Activated naive CD8-positive, alpha-beta T cell treated with anti-CD3 and anti-CD28 coated beads for 36 hours (primary cell): ENCODE data around the gene FOXJ2. TPM values are rescaled to one million over a fixed set of nuclear protein-coding genes. Genes with fewer than 3 reads are reported as not detected.
A peak's percentile ranks its signal among the peaks of the same experiment; 100 is the strongest.
"Not testable (repeated sequence)": the region's sequence is repeated elsewhere in the genome, so short reads cannot be mapped to it uniquely, and the experiment has no call there.

Source experiments
- DNase-seq: peaks from one replicate; pipeline ENCODE4 v3.0.0; 2021
- H3K27ac Mint-ChIP-seq: one replicate; pipeline ENCODE4 v1.8.0; 2022; ENCODE audit warnings: mild to moderate bottlenecking, moderate library complexity, mixed read lengths
- H3K27me3 Mint-ChIP-seq: one replicate; pipeline ENCODE4 v1.8.0; 2022; ENCODE audit warnings: mild to moderate bottlenecking, mixed read lengths
- H3K36me3 Mint-ChIP-seq: one replicate; pipeline ENCODE4 v1.8.0; 2021; ENCODE audit warnings: mild to moderate bottlenecking, mixed read lengths
- H3K4me1 Mint-ChIP-seq: one replicate; pipeline ENCODE4 v1.8.0; 2021; ENCODE audit warnings: mixed read lengths
- H3K4me3 Mint-ChIP-seq: one replicate; pipeline ENCODE4 v1.8.0; 2022; ENCODE audit warnings: mild to moderate bottlenecking, moderate library complexity, mixed read lengths
- H3K9me3 Mint-ChIP-seq: one replicate; pipeline ENCODE4 v1.8.0; 2022; ENCODE audit warnings: mixed read lengths
- total RNA-seq, 2 experiments: library from RNA; stranded (reverse); gene quantifications; one replicate each; pipeline ENCODE4 v1.2.3, GENCODE V29; 2021

FOXJ2 gene
- total RNA-seq, 2 experiments from 2014 or later = 15.5 to 15.9 TPM

GRCh38 chr12:8071820-8072219, 39.3 kb downstream of the FOXJ2 start:
- H3K4me1 Mint-ChIP-seq = peaks cover 17% of the 10 kb centered on the region
- H3K4me3 Mint-ChIP-seq, H3K9me3 Mint-ChIP-seq: not testable (repeated sequence)

GRCh38 chr12:8075935-8076334, 43.4 kb downstream of the FOXJ2 start:
- DNase-seq = no peak
- Mint-ChIP-seq H3K36me3 (no peaks in the 10 kb centered on the region), H3K4me1 (peaks cover 35% of the 10 kb centered on the region), H3K27ac (no peak overlapping the region), H3K9me3 (no peaks in the 10 kb centered on the region), H3K27me3 (no peaks in the 10 kb centered on the region), H3K4me3 (no peak overlapping the region)

More at GRCh38 chr12:8071820-8072219, 39.3 kb downstream of the FOXJ2 start:
- not testable (repeated sequence) for H3K36me3 Mint-ChIP-seq, H3K27ac Mint-ChIP-seq, H3K27me3 Mint-ChIP-seq, DNase-seq

GRCh38 chr12:8076366-8076765, 43.9 kb downstream of the FOXJ2 start:
- H3K9me3 Mint-ChIP-seq = no peaks in the 10 kb centered on the region
- no peak overlapping the region for H3K27ac Mint-ChIP-seq
- no peak for DNase-seq
- H3K36me3 Mint-ChIP-seq = no peaks in the 10 kb centered on the region
- H3K27me3 Mint-ChIP-seq = no peaks in the 10 kb centered on the region
- peaks cover 39% of the 10 kb centered on the region for H3K4me1 Mint-ChIP-seq
- no peak overlapping the region for H3K4me3 Mint-ChIP-seq

- no peaks in the 10 kb centered on the region for H3K36me3 Mint-ChIP-seq
- H3K9me3 Mint-ChIP-seq = no peaks in the 10 kb centered on the region
- H3K4me3 Mint-ChIP-seq = no peak overlapping the region
- no peak overlapping the region for H3K27ac Mint-ChIP-seq
- H3K27me3 Mint-ChIP-seq = no peaks in the 10 kb centered on the region
- no peak for DNase-seq
- peaks cover 39% of the 10 kb centered on the region for H3K4me1 Mint-ChIP-seq
These were observed 44.7 kb downstream of the FOXJ2 start for GRCh38 chr12:8077207-8077606.

GRCh38 chr12:8078398-8078797, 45.9 kb downstream of the FOXJ2 start:
- Mint-ChIP-seq H3K36me3 (peaks cover 5% of the 10 kb centered on the region), H3K9me3 (no peaks in the 10 kb centered on the region), H3K27ac (peak overlapping the region; percentile 76), H3K4me1 (peaks cover 42% of the 10 kb centered on the region), H3K4me3 (no peak overlapping the region), H3K27me3 (no peaks in the 10 kb centered on the region)
- peak; percentile 61 for DNase-seq

GRCh38 chr12:8078916-8079315, 46.4 kb downstream of the FOXJ2 start:
- Mint-ChIP-seq H3K4me1 (peaks cover 47% of the 10 kb centered on the region), H3K36me3 (peaks cover 6% of the 10 kb centered on the region), H3K27ac (peak overlapping the region; percentile 76), H3K9me3 (no peaks in the 10 kb centered on the region), H3K4me3 (no peak overlapping the region), H3K27me3 (no peaks in the 10 kb centered on the region)
- DNase-seq = no peak

- H3K36me3 Mint-ChIP-seq = peaks cover 15% of the 10 kb centered on the region
- H3K4me1 Mint-ChIP-seq = peaks cover 56% of the 10 kb centered on the region
- peak overlapping the region; percentile 100 for H3K4me3 Mint-ChIP-seq
- no peaks in the 10 kb centered on the region for H3K27me3 Mint-ChIP-seq
- DNase-seq = no peak
- no peaks in the 10 kb centered on the region for H3K9me3 Mint-ChIP-seq
- H3K27ac Mint-ChIP-seq = peak overlapping the region; percentile 97
These were observed 47.6 kb downstream of the FOXJ2 start for GRCh38 chr12:8080120-8080519.

GRCh38 chr12:8081251-8081920, 48.9 kb downstream of the FOXJ2 start:
- peaks cover 59% of the 10 kb centered on the region for H3K4me1 Mint-ChIP-seq
- H3K27ac Mint-ChIP-seq = peak overlapping the region; percentile 97
- peaks cover 2% of the 10 kb centered on the region for H3K9me3 Mint-ChIP-seq
- DNase-seq = peak; percentile 38
- H3K36me3 Mint-ChIP-seq = peaks cover 20% of the 10 kb centered on the region
- peak overlapping the region; percentile 100 for H3K4me3 Mint-ChIP-seq
- H3K27me3 Mint-ChIP-seq = no peaks in the 10 kb centered on the region

- no peaks in the 10 kb centered on the region for H3K27me3 Mint-ChIP-seq
- no peak for DNase-seq
- peak overlapping the region; percentile 100 for H3K4me3 Mint-ChIP-seq
- peak overlapping the region; percentile 97 for H3K27ac Mint-ChIP-seq
- peaks cover 58% of the 10 kb centered on the region for H3K4me1 Mint-ChIP-seq
- H3K9me3 Mint-ChIP-seq = peaks cover 3% of the 10 kb centered on the region
- H3K36me3 Mint-ChIP-seq = peaks cover 23% of the 10 kb centered on the region
These were observed 50.2 kb downstream of the FOXJ2 start for GRCh38 chr12:8082808-8083100.

GRCh38 chr12:8084351-8084750, 51.8 kb downstream of the FOXJ2 start:
- not testable (repeated sequence) for H3K9me3 Mint-ChIP-seq, H3K27me3 Mint-ChIP-seq
- Mint-ChIP-seq H3K27ac (peak overlapping the region; percentile 97), H3K36me3 (peaks cover 29% of the 10 kb centered on the region), H3K4me3 (peak overlapping the region; percentile 100), H3K4me1 (peaks cover 58% of the 10 kb centered on the region)
- DNase-seq = peak; percentile 35

GRCh38 chr12:8087666-8088065, 55.1 kb downstream of the FOXJ2 start:
- peak overlapping the region; percentile 71 for H3K4me3 Mint-ChIP-seq
- peak overlapping the region; percentile 84 for H3K27ac Mint-ChIP-seq
- no peak for DNase-seq
- H3K9me3 Mint-ChIP-seq = peaks cover 3% of the 10 kb centered on the region
- H3K36me3 Mint-ChIP-seq = peaks cover 39% of the 10 kb centered on the region
- H3K4me1 Mint-ChIP-seq = peaks cover 42% of the 10 kb centered on the region
- H3K27me3 Mint-ChIP-seq = no peaks in the 10 kb centered on the region

GRCh38 chr12:8088574-8088973, 56.1 kb downstream of the FOXJ2 start:
- Mint-ChIP-seq H3K27ac (peak overlapping the region; percentile 84), H3K4me1 (peaks cover 38% of the 10 kb centered on the region), H3K36me3 (peaks cover 42% of the 10 kb centered on the region), H3K4me3 (peak overlapping the region; percentile 71), H3K9me3 (peaks cover 3% of the 10 kb centered on the region), H3K27me3 (no peaks in the 10 kb centered on the region)
- DNase-seq = peak; percentile 19

GRCh38 chr12:8089277-8089676, 56.8 kb downstream of the FOXJ2 start:
- H3K4me1 Mint-ChIP-seq = peaks cover 31% of the 10 kb centered on the region
- peak overlapping the region; percentile 84 for H3K27ac Mint-ChIP-seq
- peaks cover 38% of the 10 kb centered on the region for H3K36me3 Mint-ChIP-seq

GRCh38 chr12:8089716-8090115, 57.2 kb downstream of the FOXJ2 start:
- Mint-ChIP-seq H3K9me3 (peaks cover 3% of the 10 kb centered on the region), H3K36me3 (peaks cover 37% of the 10 kb centered on the region), H3K4me3 (no peak overlapping the region), H3K27ac (no peak overlapping the region), H3K27me3 (no peaks in the 10 kb centered on the region), H3K4me1 (peaks cover 26% of the 10 kb centered on the region)
- DNase-seq = no peak

More at GRCh38 chr12:8089277-8089676, 56.8 kb downstream of the FOXJ2 start:
- not testable (repeated sequence) for H3K4me3 Mint-ChIP-seq, H3K9me3 Mint-ChIP-seq, H3K27me3 Mint-ChIP-seq, DNase-seq

- Mint-ChIP-seq H3K9me3 (no peaks in the 10 kb centered on the region), H3K27ac (no peak overlapping the region), H3K36me3 (peaks cover 43% of the 10 kb centered on the region), H3K4me3 (no peak overlapping the region), H3K27me3 (no peaks in the 10 kb centered on the region), H3K4me1 (peaks cover 14% of the 10 kb centered on the region)
- DNase-seq = no peak
These were observed 60.8 kb downstream of the FOXJ2 start for GRCh38 chr12:8093291-8093690.

GRCh38 chr12:8096281-8096915, 63.9 kb downstream of the FOXJ2 start:
- Mint-ChIP-seq H3K27ac (peak overlapping the region; percentile 9), H3K4me1 (peaks cover 12% of the 10 kb centered on the region), H3K4me3 (no peak overlapping the region), H3K36me3 (peaks cover 53% of the 10 kb centered on the region), H3K27me3 (no peaks in the 10 kb centered on the region), H3K9me3 (no peaks in the 10 kb centered on the region)
- no peak for DNase-seq
